Lower leg skin (tissue), 4 donors: ENCODE measurements around the gene JAML. TPM values are rescaled to one million over a fixed set of nuclear protein-coding genes. Genes with fewer than 3 reads are reported as not detected.

ENCODE experiments used
- DNase-seq, 2 donors: peaks; one replicate each; pipeline ENCODE4 v3.0.0-alpha.2; 2019; ENCODE audit warnings: low spot score in 2 of 2
- H3K4me3 ChIP-seq: fragments of 200-600 bp; sonication (generic); 2 replicates; pipeline ENCODE4 v1.5.1; 2017; ENCODE audit warnings: mild to moderate bottlenecking, low read depth; ENCODE audit not compliant: poor library complexity, severe bottlenecking
- POLR2A ChIP-seq, 2 donors: fragments of 450-650 bp; IDR thresholded peaks; one replicate each; pipeline ENCODE4 v1.6.1; 2016 to 2017; ENCODE audit warnings: antibody characterized with exemption in 2 of 2, mild to moderate bottlenecking in 1 of 2, moderate library complexity in 1 of 2
- WGBS, 2 donors: methylation state at CpG; one replicate each; pipeline ENCODE4 v1.1.5; 2018; 5-methylcytosine and 5-hydroxymethylcytosine counted together
- intact Hi-C: fragments of 100-400 bp; cut with DNase I; formaldehyde crosslinking; loops from one replicate; pipeline ENCODE4 v1.15.0; 2023; ENCODE audit warnings: low total_unique reads
- total RNA-seq, 4 donors: library from RNA; depleted of rRNA; stranded (reverse); fragments of >200 nt; gene quantifications; one replicate each; pipeline ENCODE4 v1.1.0, GENCODE V29; 2016
- TF ChIP-seq, protein P1 (sequence below), 3 donors: fragments of 450-650 bp; IDR thresholded peaks; one replicate each; pipeline ENCODE4 v1.5.1; 2016; ENCODE audit warnings: antibody characterized with exemption in 3 of 3, mild to moderate bottlenecking in 3 of 3, moderate library complexity in 2 of 3

The JAML gene
- total RNA-seq, 4 donors from 2014 or later, result 0.42 to 3.0 (median 0.61) TPM

DNA sequence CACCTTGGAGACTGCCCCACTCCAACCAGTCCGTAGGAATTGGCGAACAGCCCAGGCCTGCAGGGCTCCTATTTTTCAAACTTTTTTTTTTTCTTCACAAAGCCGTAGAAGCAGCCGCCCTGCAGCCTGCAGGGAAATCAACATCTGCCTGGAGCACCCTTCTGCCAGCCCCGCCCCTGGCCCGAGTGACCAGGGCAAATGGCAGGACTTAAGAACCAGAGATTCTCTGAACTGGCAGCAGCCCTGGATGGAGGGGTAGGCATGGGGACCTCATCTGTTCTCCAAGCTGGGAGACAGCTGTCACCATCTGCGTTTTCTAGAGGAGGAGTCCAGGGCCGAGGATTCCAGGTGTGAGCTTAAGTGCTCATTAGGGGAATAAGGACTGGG lies 53.9 kb downstream of the JAML start:
- WGBS, 2 donors, result 42 to 52% methylated on average over 8 of the region's 8 CpGs
- TF ChIP-seq, protein P1, sequence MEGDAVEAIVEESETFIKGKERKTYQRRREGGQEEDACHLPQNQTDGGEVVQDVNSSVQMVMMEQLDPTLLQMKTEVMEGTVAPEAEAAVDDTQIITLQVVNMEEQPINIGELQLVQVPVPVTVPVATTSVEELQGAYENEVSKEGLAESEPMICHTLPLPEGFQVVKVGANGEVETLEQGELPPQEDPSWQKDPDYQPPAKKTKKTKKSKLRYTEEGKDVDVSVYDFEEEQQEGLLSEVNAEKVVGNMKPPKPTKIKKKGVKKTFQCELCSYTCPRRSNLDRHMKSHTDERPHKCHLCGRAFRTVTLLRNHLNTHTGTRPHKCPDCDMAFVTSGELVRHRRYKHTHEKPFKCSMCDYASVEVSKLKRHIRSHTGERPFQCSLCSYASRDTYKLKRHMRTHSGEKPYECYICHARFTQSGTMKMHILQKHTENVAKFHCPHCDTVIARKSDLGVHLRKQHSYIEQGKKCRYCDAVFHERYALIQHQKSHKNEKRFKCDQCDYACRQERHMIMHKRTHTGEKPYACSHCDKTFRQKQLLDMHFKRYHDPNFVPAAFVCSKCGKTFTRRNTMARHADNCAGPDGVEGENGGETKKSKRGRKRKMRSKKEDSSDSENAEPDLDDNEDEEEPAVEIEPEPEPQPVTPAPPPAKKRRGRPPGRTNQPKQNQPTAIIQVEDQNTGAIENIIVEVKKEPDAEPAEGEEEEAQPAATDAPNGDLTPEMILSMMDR (IDR thresholded peaks at IDR 0.05), result no peak
- TF ChIP-seq POLR2A (IDR thresholded peaks at IDR 0.05), result no peak
- no peak for DNase-seq
- no peak overlapping the region for H3K4me3 ChIP-seq
- intact Hi-C loops, result no loop called here

DNA sequence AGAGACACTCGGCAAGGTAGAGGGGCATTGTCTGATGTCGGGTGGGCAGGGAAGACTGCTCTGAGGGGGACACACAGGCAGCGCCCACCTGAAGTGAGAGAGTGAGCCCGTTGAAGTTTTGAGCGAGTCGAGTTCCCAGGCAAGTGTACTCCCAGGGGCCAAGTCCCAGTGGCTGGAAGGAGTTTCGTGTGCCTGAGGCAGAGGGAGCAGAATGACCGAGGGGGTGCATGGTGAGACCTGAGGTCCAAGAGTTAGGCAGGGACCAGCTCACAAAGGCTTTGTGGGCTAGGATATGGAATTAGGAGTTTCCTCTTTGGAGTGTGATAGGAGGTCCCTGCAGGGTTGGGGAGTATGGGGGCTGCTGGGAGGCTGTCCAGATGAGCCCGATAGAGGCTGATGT lies 54.6 kb downstream of the JAML start:
- TF ChIP-seq, protein P1 (IDR thresholded peaks at IDR 0.05), result no peak
- no peak for TF ChIP-seq POLR2A (IDR thresholded peaks at IDR 0.05)

DNA sequence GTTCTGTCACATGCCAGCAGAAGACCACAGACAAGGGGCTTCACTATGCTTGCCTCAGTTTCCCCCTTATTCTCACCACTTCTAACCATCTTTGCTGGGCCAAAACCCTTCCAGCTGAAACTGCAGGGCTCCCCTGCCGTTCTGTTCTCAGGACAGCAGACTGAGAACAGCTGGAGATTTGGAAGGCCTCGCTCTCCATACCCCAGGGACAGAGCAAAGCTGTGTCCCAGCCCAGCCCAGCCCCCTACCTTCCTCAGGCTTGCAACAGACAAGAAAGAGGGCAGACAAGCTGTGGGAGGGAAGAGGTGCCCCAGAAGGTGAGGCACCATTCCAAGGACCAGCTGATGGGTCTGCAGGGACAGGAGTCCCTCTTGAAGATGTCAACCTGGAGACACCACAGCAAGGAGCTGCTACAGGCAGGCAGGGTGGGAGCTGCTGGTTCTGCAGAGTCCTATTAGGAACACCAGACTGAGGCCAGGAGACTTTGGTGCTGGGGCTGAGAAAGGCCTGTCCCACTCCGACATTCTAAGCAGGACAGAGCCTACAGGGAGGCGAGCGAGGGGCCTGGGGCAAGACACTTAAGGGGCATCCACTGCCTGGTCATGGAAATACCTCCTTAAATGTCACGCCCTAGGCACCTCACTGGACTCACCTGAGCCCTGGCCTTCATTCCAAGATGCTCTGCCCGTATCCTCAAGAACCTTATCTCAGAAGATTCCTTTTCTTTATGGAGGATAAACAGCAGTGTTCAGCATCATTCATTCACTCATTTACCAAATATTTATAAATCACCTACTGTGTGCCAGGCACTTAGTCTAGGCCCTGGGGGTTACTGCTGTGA lies 55.3 kb downstream of the JAML start:
- H3K4me3 ChIP-seq, result no peak overlapping the region
- intact Hi-C loops, result no loop called here
- 82 to 84% methylated on average over 7 of the region's 7 CpGs for WGBS, 2 donors
- no peak for DNase-seq
- TF ChIP-seq POLR2A (IDR thresholded peaks at IDR 0.05), result no peak
- TF ChIP-seq, protein P1 (IDR thresholded peaks at IDR 0.05), result no peak

More for the DNA sequence above, 54.6 kb downstream of the JAML start:
- intact Hi-C loops, result no loop called here
- DNase-seq, result no peak
- 85 to 89% methylated on average over 9 of the region's 9 CpGs for WGBS, 2 donors
- H3K4me3 ChIP-seq, result no peak overlapping the region

DNA sequence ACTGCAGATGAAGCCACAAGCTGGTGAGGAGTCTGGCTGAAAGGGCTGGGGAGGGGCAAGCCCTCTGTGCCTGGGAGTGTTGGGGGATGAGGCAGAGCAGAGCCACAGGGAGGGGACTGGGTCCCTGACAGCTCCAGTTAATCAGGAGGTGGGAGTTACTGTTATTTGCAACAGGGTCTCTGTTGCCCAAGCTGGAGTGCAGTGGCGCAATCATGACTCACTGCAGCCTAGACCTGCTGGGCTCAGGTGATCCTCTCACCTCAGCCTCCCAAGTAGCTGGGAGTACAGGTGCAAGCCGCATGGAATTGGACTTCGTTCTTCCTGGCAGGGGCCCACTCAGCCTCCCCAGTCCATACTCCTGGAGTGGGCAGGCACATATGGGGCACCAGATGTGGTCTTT lies 56.1 kb downstream of the JAML start:
- no peak for DNase-seq
- intact Hi-C loops, result no loop called here
- H3K4me3 ChIP-seq, result no peak overlapping the region
- TF ChIP-seq POLR2A (IDR thresholded peaks at IDR 0.05), result no peak
- TF ChIP-seq, protein P1 (IDR thresholded peaks at IDR 0.05), result no peak
- WGBS, 2 donors, result 84 to 86% methylated on average over 3 of the region's 3 CpGs

DNA sequence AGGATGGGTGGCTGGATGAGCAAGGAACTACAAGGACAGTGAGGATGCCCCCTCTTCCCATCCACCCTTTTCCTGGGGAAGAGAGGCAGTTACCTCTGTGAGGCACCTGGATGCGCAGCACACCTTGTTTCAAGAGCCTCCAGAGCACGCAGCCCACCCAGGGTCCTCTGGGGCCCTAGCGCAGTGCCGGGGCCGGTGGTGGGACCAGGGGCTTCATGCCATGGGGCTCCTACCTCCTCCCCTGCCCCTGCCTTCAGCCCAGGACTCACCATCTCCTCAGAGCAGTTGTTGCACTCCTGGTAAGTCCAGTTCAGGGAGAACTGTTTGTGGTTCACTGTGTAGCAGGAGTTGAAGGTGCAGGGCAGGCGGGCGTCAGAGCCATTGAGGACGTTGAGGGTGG lies 56.5 kb downstream of the JAML start:
- WGBS, 2 donors, result 88 to 89% methylated on average over 7 to 8 of the region's 8 CpGs
- no peak overlapping the region for H3K4me3 ChIP-seq
- intact Hi-C loops, result no loop called here
- DNase-seq, result no peak
- no peak for TF ChIP-seq POLR2A (IDR thresholded peaks at IDR 0.05)
- TF ChIP-seq, protein P1 (IDR thresholded peaks at IDR 0.05), result no peak
